ENCODE results near the gene IL20RA.
"Not testable (repeated sequence)": the region's sequence is repeated elsewhere in the genome, so short reads cannot be mapped to it uniquely, and the experiment has no call there.

The IL20RA gene

DNA sequence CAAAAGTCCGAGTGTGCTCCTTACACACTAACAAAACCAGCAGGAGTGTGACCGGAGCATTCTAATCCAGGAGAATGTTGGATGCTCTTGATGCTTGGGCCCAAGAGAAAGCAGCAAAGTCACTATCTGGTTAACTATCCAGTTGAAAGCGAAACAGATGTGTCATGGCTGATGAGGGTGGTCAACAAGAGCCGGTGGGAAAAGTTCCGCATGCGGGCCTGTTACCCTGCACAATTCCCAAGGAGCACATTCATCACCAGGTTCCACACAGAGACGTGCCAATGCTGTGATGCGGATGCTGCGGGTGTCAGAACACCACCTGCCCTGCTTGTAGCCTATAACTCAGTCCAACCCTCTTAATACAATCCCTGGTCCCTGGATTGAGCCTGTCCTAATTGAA is 38.7 kb downstream of the IL20RA start:
- no peak for DNase-seq

GRCh38 chr6:137005073-137005472 is 39.7 kb downstream of the IL20RA start:
- DNase-seq = no peak

DNA sequence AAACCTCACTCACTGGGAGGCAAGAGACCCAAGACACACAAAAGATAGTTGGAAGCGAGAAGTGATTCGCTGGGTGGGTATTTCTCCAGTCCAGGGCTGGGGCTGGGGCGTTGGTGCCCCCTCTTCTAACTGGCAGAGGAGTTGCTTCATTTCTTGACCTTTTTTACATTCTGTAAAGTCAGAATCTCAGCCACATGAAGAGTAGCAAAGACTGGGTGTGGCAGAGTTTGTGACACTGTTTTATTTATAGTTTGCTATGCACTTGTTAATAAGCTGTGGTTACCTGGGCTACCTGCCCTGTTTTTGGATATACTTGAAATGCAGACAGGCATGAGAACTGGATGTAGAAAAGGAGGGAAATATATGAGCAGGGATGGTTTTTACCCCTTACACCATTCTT is 42.3 kb downstream of the IL20RA start:
- DNase-seq = no peak

DNA sequence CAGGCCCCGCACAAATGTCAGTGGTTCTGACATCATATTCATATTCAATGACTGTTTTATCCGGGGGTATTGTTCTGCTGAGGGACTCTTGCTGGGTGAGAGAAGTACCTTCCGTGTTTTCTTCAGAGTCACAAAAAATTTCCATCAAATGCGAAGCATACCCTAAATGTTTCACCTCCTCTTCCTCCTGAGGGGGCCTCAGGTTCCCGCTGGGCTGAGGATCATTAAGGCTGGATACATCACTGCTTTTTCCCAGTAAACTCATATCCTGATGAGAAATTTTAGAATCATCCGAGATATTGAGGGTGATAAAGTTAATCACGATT is 42.8 kb downstream of the IL20RA start:
- DNase-seq = no peak

GRCh38 chr6:137001299-137001976 is 43.3 kb downstream of the IL20RA start:
- DNase-seq = no peak

- no peak for DNase-seq
Measured at GRCh38 chr6:137000825-137001224, 43.9 kb downstream of the IL20RA start.

GRCh38 chr6:136995521-136995920 is 49.2 kb downstream of the IL20RA start:
- no peak for DNase-seq

GRCh38 chr6:136994782-136995181 is 50.0 kb downstream of the IL20RA start:
- no peak for DNase-seq

- DNase-seq = no peak
Measured at GRCh38 chr6:136992113-136992512, 52.7 kb downstream of the IL20RA start.

DNA sequence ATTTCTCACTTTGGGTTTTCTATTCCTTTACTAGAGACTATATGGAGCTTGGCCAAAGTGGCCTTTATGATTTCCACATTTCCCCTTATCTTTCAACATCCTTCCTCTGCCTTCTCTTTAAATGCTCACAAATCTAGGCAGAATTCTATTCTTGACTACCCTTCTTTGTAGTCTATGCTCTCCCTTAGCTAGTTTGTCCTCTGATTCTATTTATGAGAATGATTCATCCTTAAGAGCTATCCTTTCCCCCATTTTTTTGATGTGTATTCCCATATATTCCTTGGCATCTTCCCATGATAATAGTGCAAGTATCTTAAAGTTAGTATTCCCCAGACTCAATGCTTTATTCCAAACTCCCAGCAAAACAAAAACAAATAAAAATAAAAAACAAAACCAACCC is 53.1 kb downstream of the IL20RA start:
- DNase-seq = peak; percentile 33 to 40

DNA sequence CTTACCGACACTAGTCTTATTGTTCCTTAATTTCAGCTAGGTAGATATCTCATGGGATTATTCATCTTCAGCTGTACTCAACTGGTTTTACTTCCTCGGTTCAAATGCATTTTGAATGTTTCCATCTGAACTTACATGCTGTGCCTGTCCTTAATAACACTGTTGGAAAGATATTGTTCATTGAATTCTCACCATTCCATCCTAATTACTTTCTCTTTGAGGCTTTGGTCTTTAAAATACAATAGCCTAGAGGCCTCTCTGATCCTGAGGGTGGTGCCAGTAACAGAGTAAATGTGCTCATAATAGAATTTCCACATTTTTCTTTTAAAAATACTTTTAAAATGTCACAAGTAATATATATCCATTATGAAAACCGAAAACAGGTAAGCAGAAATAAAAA is 54.0 kb downstream of the IL20RA start:
- no peak for DNase-seq

GRCh38 chr6:136990242-136990578 is 54.6 kb downstream of the IL20RA start:
- DNase-seq = no peak

DNA sequence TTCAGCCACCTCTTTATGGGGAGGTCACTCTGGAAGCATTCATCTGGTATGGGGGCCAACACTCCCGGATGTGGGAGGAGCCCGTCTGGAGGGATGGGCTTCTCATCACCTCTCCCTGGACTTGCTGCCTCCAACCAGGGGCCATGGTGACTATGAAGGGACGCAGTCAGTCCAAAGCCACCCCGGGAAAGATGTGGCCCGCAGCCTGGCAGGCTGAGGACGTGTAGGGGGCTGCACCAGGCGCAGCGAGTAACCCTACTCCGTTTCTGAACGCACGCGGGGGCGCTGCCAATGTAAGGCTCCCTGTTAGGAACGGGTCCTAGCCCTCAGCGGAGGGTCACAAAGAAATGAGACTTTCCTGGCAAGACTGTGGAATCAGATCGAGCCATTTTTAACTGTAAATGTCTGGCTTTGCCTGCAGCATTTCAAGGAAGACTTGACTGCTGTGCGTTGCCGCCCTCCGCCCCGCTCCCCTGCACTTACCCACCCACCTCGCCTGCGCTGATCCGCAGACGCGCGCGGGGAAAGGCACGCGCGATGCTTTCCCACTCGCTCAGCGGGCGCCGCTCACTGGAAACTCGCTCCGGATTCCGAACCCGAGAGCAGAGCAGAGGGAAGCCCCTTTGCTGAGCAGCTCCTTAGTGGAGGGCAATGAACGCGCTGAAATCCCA is 55.1 kb downstream of the IL20RA start:
- DNase-seq = no peak

DNA sequence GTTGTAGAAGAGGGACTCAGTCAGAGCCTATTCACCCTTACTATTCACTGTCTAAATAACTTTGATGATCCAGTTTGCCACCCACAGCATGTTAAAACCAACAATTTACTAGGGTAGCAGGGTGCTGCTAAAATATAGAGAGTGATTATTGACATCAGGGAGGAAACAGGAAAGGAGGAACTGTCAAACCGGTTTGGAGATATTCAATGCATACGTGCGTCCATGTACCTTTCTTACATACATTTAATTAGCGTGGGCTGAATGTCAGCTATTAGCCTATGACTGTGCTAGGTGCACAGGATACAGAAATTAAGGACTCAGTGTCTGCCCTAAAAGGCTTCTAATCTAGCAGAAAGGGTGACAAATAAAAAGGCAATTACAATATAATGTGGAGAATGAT is 57.2 kb downstream of the IL20RA start:
- no peak for DNase-seq

DNA sequence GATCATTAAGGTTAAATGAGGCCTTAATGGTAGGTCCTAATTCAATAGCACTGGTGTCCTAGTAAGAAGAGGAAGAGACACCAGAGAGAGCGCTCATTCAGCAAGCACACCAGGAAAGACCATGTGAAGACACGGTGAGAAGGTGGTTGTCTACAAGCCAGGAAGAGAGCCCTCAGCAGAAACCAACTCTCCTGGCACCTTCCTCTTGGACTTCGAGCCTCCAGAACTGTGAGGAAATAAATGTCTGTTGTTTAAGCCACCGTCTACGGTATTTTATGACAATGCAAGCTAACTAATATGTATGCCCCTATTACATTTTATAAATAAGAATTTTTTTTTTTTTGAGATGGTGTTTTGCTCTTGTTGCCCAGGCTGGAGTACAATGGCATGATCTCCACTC is 59.3 kb downstream of the IL20RA start:
- DNase-seq = no peak

DNA sequence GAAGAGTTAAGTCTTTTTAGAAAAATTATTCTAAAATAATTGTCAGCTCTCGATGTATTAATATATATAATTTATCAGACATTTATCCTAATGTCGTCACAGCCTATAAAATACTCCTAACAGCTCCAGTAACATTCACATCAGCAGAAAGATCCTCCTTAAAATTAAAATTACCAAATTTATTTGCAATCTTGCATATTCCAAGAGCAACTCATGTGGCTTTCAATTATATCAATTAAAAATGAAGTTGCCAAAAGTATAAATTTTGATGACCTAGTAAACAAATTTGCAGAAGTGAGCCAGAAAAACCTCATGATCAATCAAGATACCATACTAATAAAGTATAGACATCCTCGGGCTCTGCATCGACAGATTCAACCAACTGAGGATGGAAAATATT is 60.2 kb downstream of the IL20RA start:
- DNase-seq = no peak

GRCh38 chr6:136983687-136984086 is 61.1 kb downstream of the IL20RA start:
- no peak for DNase-seq

- DNase-seq = no peak
Measured at GRCh38 chr6:136982928-136983327, 61.8 kb downstream of the IL20RA start.

- no peak for DNase-seq
Measured at GRCh38 chr6:136980070-136980469, 64.7 kb downstream of the IL20RA start.

GRCh38 chr6:136979206-136979605 is 65.6 kb downstream of the IL20RA start:
- no peak for DNase-seq

GRCh38 chr6:136977075-136977474 is 67.7 kb downstream of the IL20RA start:
- DNase-seq = no peak

DNA sequence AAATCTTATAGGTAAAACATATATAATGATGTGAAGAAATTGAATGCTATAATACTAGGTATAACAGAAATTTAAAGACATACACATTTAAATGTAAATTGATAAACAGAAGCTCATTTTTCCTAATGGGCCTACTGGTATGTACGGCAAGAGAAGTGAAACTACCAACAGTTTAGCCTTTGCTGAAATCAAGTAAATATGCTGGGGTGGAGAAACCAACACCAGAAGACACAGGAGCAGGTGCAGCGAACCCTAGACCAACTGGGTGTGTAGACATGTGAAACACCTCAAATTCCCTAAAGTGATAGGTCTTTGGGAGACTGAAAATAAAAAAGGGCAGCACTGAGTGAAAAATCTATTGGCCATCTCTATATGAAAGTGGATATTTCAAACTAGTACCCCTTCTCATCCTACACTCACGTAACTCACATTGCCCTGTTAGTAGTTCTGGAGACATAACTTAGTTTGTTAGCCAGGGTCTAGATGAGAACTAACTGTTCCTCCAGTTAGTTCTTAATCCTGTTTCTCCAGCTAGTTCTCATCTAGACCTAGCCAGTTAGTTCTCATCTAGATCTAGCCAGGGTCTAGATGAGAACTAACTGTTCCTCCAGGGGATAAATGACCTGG is 69.6 kb downstream of the IL20RA start:
- DNase-seq = no peak

- DNase-seq = not testable (repeated sequence)
Measured at GRCh38 chr6:136973781-136974180, 71.0 kb downstream of the IL20RA start.

GRCh38 chr6:136971609-136972008 is 73.2 kb downstream of the IL20RA start:
- no peak for DNase-seq

- no peak for DNase-seq
Measured at GRCh38 chr6:136969930-136970329, 74.8 kb downstream of the IL20RA start.

Data from Kasumi-1 (cell line).